OCI-LY7 (cell line): ENCODE data around the gene PLCL1. TPM values are rescaled to one million over a fixed set of nuclear protein-coding genes. Genes with fewer than 3 reads are reported as not detected.

ENCODE experiments used
- BruUV-seq: library from RNA; stranded (reverse); fragments of 400-500 nt; replicated peaks from 2 replicates; lab custom pipeline; 2021; lab: Mats Ljungman, UMichigan
- CTCF ChIA-PET: fragments of 300-600 bp; sonication (Branson Sonifier 250); formaldehyde crosslinking; loops from one replicate; lab custom pipeline; 2022; ENCODE audit warnings: antibody characterized with exemption; ENCODE audit not compliant: unreplicated experiment; lab: Charles Lee
- POLR2A ChIA-PET: fragments of 300-600 bp; sonication (Branson Sonifier 250); formaldehyde crosslinking; loops from one replicate; lab custom pipeline; 2022; ENCODE audit warnings: antibody characterized with exemption; lab: Charles Lee
- DNase-seq: peaks from one replicate; pipeline ENCODE4 v3.0.0-alpha.2; 2015; ENCODE audit warnings: low spot score
- H2AFZ ChIP-seq: fragments of 200-600 bp; sonication (generic), shearing (Covaris generic); 2 replicates; pipeline ENCODE4 v1.6.1; 2014; ENCODE audit warnings: mild to moderate bottlenecking, antibody characterized with exemption, low read length, moderate library complexity
- H3K27ac ChIP-seq: fragments of 200-600 bp; sonication (generic); 2 replicates; pipeline ENCODE4 v1.5.1; 2014; ENCODE audit warnings: mixed run types, low read depth, mild to moderate bottlenecking, moderate library complexity, low read length, inconsistent platforms; ENCODE audit not compliant: poor library complexity, severe bottlenecking
- H3K36me3 ChIP-seq: fragments of 200-600 bp; sonication (generic); 2 replicates; pipeline ENCODE4 v1.6.1; 2014; ENCODE audit warnings: mild to moderate bottlenecking, antibody characterized with exemption, low read length, moderate library complexity, mixed read lengths; ENCODE audit not compliant: insufficient read depth
- H3K4me1 ChIP-seq: fragments of 200-600 bp; sonication (generic); 2 replicates; pipeline ENCODE4 v1.5.1; 2014; ENCODE audit warnings: mild to moderate bottlenecking, low read length; ENCODE audit not compliant: insufficient read depth, poor library complexity, severe bottlenecking
- H3K4me2 ChIP-seq: fragments of 200-600 bp; sonication (generic); 2 replicates; pipeline ENCODE4 v1.6.1; 2014; ENCODE audit warnings: mild to moderate bottlenecking, low read length
- H3K4me3 ChIP-seq: fragments of 200-600 bp; sonication (generic); 2 replicates; pipeline ENCODE4 v1.5.1; 2014; ENCODE audit warnings: mild to moderate bottlenecking, low read depth, low read length; ENCODE audit not compliant: poor library complexity, severe bottlenecking
- H3K79me2 ChIP-seq: fragments of 200-600 bp; sonication (generic); 2 replicates; pipeline ENCODE4 v1.6.1; 2016; ENCODE audit warnings: low read depth, mild to moderate bottlenecking, low read length, moderate library complexity, mixed read lengths; ENCODE audit not compliant: insufficient read depth
- H3K9me2 ChIP-seq: fragments of 200-600 bp; sonication (generic); 2 replicates; pipeline ENCODE4 v1.6.1; 2016; ENCODE audit warnings: mild to moderate bottlenecking, low read length, mixed read lengths; ENCODE audit not compliant: insufficient read depth
- H3K9me3 ChIP-seq: fragments of 200-600 bp; sonication (generic); 2 replicates; pipeline ENCODE4 v1.6.1; 2014; ENCODE audit warnings: mild to moderate bottlenecking, mixed run types, low read length, mixed read lengths
- H4K20me1 ChIP-seq: fragments of 200-600 bp; sonication (generic); 2 replicates; pipeline ENCODE4 v1.6.1; 2014; ENCODE audit warnings: mild to moderate bottlenecking, antibody characterized with exemption, low read length, moderate library complexity, mixed read lengths; ENCODE audit not compliant: insufficient read depth
- CTCF ChIP-seq: fragments of 200-600 bp; sonication (generic); conservative IDR thresholded peaks from 2 replicates; pipeline ENCODE4 v1.5.1; 2014; ENCODE audit warnings: mild to moderate bottlenecking, antibody characterized with exemption, low read length, moderate library complexity, mixed read lengths
- EZH2phosphoT487 ChIP-seq: fragments of 200-600 bp; sonication (generic); IDR thresholded peaks from 2 replicates; pipeline ENCODE4 v1.6.1; 2018; ENCODE audit warnings: low read depth, borderline replicate concordance, mild to moderate bottlenecking, mixed run types, antibody characterized with exemption, low read length, moderate library complexity, mixed read lengths
- intact Hi-C: fragments of 100-400 bp; cut with micrococcal nuclease; formaldehyde crosslinking; loops from one replicate; pipeline ENCODE4 v1.10.0; 2022; ENCODE audit not compliant: unreplicated experiment
- total RNA-seq, 2 experiments: library from RNA; depleted of rRNA in 1 of 2; stranded (reverse); fragments of >200 nt in 1 of 2; shearing (Covaris generic) in 1 of 2; gene quantifications; 2 replicates each; pipeline ENCODE4 v1.2.3, GENCODE V29; 2014 to 2022

Gene PLCL1
- total RNA-seq, 2 experiments from 2014 or later = 0.03 TPM; not detected in 1

GRCh38 chr2:197835293-197835692 is 30.9 kb downstream of the PLCL1 start:
- Histone ChIP-seq H3K4me1 (no peaks in the 10 kb centered on the region), H3K9me2 (no peaks in the 10 kb centered on the region), H3K9me3 (no peaks in the 10 kb centered on the region), H3K4me3 (no peak overlapping the region), H3K4me2 (no peak overlapping the region), H2AFZ (no peak overlapping the region), H4K20me1 (no peaks in the 10 kb centered on the region), H3K27ac (no peak overlapping the region), H3K79me2 (no peaks in the 10 kb centered on the region), H3K36me3 (no peaks in the 10 kb centered on the region)
- ChIA-PET POLR2A (no interaction called here), CTCF (no interaction called here)
- DNase-seq = no peak
- TF ChIP-seq CTCF (no peak), EZH2phosphoT487 (no peak)
- BruUV-seq = no TSS peak
- intact Hi-C loops = no loop called here

- ChIA-PET POLR2A (interaction anchor here (1.2 to 1.5 kb wide), 2 partner anchors 10 to 25 kb away, joined by 3 to 4 read pairs; no protein-coding TSS in a partner anchor), CTCF (interaction anchor here (0.7 kb wide), 1 partner anchor 15 kb away, joined by 3 read pairs; no protein-coding TSS in a partner anchor)
- TF ChIP-seq EZH2phosphoT487 (no peak), CTCF (no peak)
- no peak overlapping the region for H3K4me3 ChIP-seq
- H3K79me2 ChIP-seq = no peaks in the 10 kb centered on the region
- H4K20me1 ChIP-seq = no peaks in the 10 kb centered on the region
- BruUV-seq = no TSS peak
- H3K4me2 ChIP-seq = no peak overlapping the region
- H3K9me2 ChIP-seq = no peaks in the 10 kb centered on the region
- intact Hi-C loops = no loop called here
- H3K27ac ChIP-seq = no peak overlapping the region
- no peaks in the 10 kb centered on the region for H3K9me3 ChIP-seq
- H2AFZ ChIP-seq = no peak overlapping the region
- no peak for DNase-seq
- no peaks in the 10 kb centered on the region for H3K36me3 ChIP-seq
- H3K4me1 ChIP-seq = no peaks in the 10 kb centered on the region
These were observed 33.6 kb downstream of the PLCL1 start for GRCh38 chr2:197838036-197838435.

- H2AFZ ChIP-seq = no peak overlapping the region
- no peaks in the 10 kb centered on the region for H3K36me3 ChIP-seq
- BruUV-seq = no TSS peak
- H4K20me1 ChIP-seq = no peaks in the 10 kb centered on the region
- no peak for DNase-seq
- H3K4me1 ChIP-seq = no peaks in the 10 kb centered on the region
- no peak overlapping the region for H3K4me3 ChIP-seq
- no peaks in the 10 kb centered on the region for H3K9me2 ChIP-seq
- intact Hi-C loops = no loop called here
- CTCF ChIA-PET = interaction anchor here (0.7 kb wide), 1 partner anchor 15 kb away, joined by 3 read pairs; no protein-coding TSS in a partner anchor
- H3K27ac ChIP-seq = no peak overlapping the region
- H3K79me2 ChIP-seq = no peaks in the 10 kb centered on the region
- POLR2A ChIA-PET = interaction anchor here (0.6 to 1.5 kb wide), 3 partner anchors 9 to 163 kb away, joined by 3 to 4 read pairs (median 4); partner anchors contain the start of gene RFTN2
- no peak for TF ChIP-seq EZH2phosphoT487
- no peak for TF ChIP-seq CTCF
- H3K9me3 ChIP-seq = no peaks in the 10 kb centered on the region
- no peak overlapping the region for H3K4me2 ChIP-seq
These were observed 34.2 kb downstream of the PLCL1 start for GRCh38 chr2:197838579-197838978.
